ENCODE measurements around the gene RAB34.
A peak's percentile ranks its signal among the peaks of the same experiment; 100 is the strongest.

RAB34 gene

DNA sequence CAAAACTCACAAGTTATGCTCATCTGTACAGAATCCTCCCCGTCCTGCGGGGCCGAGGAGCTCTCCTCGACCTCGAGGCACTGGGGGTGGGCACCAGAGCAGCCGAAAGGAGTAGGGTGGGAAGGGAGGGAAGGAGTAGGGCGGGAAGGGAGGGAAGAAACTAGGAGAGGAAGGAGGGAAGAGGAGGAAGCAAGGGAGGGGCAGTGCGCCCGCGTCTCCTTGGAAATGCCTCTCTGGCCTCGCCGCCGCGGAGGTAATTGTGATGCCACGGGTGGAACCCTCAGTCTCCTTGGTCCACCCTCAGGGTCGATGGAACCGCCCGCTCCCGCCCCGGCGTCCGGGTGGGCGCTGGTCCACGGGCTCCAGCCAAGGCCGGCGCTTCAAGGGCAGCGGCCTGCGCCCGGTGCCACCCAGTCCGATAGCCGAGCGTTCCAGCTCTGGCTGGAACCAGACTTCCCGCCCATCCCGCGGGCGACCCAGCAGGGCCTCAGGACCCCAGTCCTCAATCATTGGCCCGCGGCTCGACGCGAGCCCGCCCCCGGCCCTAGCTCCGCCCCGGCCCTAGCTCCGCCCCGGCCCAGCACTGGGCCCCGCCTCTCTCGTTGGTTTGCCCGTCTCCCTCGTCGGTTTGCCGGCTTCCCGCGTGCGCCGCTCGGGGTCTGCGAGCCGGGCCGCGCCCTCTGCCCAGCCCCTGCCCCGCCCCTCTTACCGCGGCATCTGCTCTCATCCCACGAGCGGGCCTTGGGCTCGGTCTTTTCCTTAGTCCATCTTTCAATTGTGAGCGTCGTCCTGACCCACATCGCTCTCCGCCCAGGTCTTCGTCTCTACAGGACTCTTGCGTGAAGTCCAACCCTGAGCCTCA, 6.6 kb downstream of the RAB34 start:
- peak; percentile 27 for DNase-seq

DNA sequence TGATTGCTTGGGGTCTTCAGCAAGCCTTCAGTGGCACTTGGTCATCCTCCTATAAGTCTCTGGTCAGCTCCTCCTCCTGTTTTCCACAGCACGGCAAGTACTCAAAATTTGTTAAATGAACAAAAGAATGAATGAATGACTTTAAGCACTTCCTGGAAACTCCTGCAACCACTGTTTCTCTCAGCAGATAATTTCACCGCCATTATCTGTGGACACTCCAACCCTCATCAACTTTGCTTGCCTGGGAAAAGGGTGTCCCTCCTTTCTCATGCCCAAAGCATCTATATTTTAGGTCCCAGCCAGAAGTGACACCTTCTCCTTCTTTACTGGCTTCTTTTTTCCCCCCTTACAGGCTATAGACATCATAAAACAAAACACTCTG, 10.3 kb downstream of the RAB34 start:
- no peak for DNase-seq

DNA sequence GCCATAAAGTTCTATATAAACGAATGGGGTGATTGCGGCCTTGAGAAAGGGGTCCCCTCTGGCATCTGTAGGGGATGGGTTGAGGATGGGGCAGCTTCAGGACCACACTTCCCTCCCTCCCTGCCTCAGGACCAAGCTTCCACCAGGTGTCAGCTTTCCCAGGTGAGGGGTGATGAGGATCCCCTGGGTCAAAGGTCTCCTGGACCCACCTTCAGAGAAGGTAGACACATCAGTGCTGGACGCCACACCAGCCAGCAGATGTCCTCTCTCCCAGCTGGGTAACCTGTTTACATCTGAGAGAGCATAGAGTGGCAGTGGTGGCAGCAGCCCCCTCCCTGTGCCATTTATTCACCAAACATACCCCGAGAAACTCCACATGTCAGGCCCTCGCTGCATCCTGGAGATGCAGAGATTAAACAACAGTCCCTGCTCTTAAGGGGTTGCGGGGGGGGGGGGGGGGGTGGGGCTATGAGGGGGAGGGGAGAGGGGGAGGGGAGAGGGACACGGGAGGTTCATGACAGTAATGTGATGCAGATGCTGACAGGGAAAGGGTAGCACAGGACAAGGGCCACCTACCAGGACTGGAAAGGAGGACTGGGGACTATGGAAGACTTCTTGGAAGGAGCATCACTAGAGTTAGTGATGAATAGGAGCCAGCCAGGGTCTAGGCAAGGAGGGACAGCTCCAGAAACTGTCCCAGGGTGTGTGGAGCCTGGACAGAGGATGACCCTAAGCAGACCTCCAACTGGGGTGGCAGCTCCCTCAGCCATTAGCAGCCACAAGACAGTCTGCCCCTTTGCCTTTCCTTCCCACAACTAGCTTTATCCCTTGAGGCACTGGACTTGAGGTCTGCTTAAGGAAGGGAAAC, 11.0 kb downstream of the RAB34 start:
- DNase-seq, result no peak

DNA sequence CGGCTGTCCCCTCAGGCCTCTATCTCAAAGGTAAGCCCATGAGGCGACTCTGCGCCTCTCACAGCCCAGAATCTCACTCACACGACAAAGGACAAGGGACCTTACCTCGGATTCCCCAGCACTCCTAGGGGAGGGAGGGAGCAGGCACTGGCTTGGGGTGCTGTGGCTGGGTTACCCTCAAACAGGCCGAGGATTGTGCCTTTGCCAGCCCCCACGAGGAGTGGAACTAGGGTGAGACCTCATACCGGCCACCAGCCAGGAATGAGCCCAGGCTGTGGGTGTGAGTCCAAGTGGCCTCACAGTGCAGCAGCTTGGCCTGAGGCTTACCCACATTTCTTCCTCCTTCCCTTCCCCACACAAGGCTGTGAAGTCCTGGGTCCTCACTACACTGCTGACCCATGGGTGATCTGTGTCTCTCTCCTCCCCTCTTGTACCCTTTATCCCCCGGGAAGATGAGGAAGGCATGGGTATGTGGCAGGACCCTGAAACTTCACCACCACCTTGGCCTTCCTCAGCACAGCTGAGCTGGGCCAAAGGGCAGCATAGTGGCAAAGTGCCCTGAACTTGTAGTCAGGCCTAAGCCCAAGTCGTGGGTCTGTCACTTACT, 11.8 kb downstream of the RAB34 start:
- DNase-seq, result no peak

DNA sequence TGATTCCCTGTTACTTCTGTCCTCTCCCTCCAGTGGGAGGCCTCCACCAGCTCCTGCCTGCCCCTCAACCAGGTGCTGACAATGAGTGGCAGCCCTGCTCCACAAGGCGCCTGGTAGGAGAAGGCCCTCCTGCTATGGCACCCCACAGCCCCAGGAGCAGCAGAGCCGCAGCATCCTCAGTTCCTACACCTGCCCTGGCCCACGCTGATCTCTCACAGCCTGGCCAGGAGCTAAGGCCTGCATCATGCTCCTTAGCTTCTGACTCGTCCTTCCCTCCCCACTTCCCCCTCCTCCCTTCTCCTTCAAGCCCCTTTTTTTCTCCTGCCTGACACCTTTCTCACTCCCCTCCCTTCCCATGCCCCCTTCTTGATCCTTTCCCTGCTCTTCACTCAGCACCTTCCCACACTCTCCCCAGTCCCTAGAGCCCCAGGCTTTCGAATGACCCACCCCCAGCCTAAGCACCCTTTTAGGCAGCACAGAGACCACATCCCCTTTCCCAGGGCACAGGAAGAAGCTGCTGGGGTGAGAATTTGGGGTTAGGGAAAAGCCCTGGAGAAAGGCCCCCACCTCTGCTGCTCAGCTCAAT, 12.5 kb downstream of the RAB34 start:
- DNase-seq, result no peak

DNA sequence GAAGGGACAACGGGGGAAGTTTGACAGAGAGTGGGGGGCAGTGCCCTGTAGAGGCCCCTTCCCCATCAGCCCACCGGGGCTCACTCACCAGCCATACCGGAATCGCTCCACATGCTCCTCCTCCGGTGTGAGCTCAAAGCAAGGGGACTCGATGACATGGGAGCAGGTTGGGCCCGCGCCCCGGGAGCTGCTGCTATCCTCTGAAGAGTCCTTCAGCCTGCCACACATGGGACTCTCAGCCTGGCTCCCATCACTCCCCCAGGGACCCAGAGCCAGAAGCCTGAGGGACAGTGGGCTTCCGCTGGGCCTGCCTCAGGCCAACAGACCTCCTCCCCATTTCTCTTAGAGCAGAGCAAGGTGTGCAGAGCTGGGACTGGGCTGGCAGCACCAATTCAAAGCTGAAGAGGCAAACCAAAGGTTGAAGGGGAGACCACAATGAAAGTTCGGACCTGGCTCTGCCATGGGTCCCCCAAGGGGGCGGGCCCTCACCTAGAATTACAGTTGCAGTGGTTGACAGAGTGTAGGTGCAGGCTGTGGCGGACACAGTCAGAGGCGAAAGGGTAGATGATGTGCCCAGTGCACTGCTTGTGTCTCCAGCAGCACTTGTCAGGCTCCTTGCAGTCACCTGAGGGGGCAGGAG, 13.3 kb downstream of the RAB34 start:
- DNase-seq, result no peak

DNA sequence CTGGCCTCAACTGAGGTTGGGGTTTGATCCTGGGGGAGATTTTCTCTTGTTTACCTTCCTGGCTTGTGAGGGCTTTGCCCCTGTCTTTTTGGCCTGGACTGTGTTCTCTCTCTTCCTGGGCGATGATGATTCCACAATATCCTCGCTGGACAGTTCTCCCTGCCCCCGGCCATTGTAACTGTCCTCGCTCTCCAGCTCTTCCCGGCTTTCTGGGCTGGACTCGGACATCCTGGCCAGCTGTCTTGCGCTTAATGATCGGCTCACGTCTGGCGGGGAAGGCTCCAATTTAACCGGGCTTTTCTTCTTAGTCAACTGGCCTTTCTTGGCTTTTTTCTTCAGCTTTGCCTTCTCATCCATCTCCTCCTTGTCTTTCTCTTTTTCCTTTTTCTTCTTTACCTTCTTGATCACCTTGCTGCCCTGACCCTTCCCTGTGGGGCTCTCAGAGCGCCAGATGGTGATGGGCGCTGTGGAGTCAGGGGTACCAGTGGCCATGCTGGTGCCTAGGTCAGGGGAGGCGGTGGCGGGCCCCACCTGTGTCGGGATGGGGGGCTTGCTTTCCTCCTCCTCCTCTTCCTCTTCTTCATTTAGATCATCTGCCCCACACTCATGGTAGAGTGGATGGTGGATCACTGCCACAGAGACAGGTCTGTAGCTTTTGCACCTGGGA, 14.0 kb downstream of the RAB34 start:
- no peak for DNase-seq

DNA sequence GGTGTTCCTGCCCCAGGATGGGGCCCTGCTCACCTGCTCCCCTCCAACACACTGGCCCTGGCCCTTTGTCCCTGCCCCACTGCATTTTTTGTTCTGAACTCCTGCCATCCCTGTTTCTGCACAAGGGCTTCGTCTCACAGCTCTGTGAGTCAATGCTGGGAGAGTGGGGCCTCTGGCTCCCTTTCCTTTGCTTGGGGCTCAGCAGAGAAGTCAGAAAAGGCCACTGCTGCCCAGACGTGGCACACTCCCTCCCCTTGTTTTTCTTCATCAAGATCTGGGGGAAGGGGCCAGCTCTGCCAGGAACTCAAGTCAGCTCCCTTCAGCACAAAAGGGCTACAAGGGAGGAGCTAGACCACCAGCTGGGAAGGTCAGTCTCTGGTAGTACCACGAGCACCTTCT, 14.9 kb downstream of the RAB34 start:
- DNase-seq, result no peak

DNA sequence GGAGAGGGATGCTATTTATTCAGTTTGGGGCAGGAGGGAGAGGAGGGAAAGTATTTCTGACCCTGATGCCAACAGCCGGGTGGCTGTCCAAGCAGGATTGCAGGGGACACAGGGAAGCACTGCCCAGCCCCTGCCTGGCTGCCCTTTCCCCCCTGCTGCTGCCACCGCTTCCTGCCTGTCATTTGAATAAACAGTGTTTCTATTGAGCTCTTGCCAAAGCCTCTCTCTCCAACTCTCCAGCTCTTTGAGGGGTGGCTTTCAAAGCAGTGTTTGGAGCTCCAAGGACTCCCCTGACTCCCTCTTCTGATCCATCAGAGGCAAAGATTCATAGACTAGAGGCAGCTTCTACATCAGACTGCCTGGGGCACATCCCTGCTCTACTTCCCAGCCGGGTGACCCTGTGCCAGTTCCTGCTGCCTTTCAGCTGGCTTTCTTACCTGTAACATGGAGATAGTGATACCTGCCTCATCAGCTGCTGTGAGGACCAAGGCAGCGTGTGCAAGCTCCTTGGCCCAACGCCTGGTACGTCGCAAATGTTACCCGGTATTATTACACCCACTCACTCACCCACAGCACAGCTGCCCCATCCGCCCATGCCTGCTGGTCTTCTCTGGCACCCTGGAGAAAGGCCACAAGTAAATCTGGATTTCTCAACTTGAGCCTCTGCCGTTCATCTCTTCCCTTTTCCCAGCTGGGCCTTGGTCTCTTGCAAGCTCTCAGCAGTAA, 15.5 kb downstream of the RAB34 start:
- no peak for DNase-seq

DNA sequence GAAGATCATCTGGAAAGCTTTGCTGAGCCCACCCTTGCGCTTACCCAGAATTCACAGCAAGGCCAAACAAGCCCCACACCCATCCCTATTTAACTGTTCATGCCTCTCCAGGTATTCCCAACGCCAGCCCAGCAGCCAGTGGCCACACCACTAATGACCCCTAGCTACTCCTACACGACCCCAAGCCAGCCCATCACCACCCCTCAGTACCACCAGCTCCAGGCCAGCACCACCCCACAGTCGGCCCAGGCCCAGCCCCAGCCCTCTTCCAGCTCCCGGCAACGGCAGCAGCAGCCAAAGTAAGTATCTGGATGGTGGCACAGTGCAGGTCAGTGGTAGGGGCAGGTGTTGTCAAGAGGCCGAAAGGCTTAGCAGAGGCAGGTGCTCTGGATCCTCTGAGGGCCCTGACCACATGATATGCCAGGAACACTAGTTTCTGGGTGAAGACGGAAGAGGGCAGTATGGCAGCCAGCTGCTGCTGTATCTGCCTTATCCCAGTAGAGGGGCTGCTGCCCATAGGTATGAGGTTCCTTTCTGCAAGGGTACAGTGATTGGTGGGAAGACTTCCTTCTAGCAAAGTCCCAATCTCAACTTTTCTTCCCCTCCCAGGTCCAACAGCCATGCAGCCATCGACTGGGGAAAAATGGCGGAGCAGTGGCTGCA, 16.7 kb downstream of the RAB34 start:
- no peak for DNase-seq

DNA sequence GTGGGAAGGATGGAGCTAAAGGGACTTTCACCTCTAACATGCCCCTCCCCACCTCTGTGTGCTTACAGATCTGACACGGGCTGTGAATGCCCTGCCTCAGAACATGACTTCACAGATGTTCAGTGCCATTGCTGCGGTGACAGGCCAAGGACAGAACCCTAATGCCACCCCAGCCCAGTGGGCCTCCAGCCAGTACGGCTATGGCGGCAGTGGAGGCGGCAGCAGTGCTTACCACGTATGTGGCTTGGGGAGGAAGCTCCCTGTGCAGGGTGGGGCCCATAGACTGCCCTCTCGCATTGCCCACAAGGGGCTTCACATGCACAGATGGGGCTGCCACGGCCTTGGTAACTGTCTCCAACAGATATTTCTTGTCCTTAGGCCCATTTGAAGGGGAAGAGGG, 17.4 kb downstream of the RAB34 start:
- DNase-seq, result no peak

DNA sequence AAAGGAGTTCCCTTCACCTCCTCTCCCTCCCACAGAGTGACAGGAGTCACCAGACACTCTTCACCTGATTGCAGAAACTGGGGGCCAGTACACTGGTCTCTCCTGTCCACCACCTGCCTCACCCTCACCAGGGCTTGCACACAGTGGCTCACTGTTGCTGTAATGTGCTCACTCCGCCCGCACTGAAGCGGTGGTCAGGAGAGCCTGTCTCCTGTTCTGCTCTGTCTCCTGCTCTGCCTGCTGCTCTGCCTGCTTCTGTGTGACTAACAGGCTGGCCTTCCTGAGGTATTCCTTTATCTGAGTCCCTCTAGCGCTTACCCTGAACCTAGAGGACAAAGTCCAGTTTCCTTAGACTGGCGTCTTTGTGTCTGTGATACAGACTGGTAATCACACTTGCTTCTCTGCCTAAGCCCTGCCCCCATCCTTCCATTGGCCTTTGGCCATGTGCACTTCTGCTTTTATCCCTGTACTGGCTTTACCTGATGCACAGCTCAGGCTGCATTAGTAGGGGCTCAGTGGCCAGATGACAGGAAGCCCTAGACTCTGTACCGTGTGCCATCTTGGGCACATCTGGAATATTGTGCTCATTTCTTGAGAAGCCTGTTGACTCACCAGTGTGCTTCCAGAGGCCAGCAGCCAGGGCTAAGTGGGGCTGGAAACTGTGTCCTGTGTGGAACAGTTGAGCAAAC, 19.3 kb downstream of the RAB34 start:
- no peak for DNase-seq

DNA sequence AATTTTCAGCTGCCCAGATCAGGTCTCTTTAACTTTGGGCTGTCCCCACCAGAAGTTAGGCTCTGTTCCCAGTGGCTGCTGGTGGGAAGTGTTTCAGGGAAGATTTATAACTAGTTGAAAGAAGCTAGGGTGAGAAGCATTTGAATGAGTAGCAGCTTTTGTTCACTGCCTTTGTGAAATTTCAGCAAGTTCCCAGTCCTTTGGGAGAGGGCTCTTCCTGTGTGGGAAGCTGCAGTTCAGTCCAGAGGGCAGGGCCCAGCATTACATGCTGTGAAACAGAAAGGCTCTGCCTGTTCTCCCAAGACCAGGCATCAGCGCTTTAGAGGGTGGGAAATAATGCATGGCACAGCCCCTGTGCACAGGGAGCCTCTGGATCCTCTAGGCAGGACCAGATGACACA, 23.8 kb downstream of the RAB34 start:
- DNase-seq, result no peak

DNA sequence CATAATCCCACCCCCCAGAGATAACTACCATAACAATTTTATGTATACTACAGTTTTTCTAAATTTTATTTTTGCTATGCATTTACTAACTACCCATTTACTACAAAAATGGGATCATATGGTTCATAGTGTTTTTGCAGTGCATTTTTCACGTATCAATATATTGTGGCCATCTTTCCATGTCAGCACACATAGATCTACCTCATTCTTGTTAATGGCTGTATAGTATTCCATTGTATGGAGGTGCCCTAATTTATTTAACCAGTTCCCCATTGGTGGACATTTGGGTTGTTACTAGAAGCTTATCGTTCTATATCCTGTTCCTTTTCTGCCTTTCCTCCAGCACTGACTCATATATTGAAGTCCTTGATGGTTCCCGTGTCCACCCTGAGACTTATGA, 28.7 kb downstream of the RAB34 start:
- no peak for DNase-seq

DNA sequence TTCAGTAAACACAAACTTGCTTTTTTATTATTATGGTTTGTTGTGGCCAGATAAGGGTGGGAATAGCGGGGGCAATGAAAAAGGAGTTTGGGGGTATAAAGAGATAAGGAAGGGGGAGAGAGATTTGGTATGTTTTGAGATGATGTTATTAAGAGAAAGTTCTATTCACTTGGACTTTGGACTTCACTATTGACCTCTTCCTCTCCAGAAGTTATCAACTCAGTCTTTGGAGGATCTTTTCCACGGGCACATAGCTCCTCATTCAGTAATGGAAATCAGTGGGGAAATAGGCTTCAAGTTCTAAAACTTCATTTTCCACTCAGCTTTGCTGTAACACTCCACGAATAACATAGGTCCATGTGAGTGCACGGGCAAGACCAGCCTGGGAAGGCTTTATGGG, 29.2 kb downstream of the RAB34 start:
- no peak for DNase-seq

DNA sequence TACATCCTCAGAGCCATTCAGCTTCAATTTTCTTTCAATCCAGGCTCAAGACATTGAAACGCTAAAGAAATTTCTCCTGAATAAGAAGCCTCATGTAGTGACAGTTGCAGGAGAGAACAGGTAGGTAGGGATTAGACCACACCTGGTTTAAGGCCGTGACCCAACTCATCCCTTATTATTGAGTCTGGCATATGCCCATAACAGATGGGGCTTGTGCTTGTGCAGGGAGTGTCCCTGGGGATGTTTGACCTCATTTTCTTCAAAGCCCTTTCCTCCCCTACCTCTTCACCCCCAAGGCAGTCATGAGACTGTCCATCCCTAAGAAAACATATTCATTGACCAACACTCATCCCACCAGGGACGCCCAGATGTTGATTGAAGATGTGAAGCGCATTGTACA, 31.4 kb downstream of the RAB34 start:
- DNase-seq, result no peak

DNA sequence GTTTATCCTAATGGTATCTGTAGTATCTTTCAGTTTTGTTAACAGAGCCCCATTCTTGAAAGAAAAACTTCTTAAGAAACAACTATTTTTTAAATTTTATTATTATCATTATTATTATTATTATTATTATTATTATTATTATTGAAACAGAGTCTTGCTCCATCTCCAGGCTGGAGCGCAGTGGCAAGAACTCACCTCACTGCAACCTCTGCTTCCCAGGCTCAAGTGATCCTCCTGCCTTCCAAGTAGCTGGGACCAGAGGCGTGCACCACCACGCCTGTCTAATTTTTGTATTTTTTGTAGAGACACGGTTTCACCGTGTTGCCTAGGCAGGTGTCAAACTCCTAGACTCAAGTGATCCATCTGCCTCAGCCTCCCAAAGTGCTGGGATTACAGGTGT, 32.3 kb downstream of the RAB34 start:
- DNase-seq, result no peak

DNA sequence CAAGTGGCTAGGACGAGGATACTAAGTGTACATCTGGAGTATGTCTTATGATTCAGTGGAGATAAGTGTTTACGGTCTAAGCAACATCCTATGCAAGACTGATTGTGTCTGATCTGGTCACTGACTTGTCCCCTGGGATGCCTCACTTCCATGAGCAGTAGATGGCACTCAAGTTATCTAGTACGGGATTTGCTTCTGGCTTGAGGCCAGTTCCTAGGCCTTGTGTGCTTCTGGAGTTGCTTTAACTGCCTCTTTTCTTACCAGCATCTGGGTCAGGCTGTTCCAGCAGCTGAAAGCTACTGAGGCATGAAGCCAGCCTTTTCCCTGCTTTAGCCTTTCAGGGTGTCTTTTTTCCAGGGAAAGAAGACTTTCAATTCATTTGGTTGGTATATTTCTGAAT, 32.7 kb downstream of the RAB34 start:
- no peak for DNase-seq

DNA sequence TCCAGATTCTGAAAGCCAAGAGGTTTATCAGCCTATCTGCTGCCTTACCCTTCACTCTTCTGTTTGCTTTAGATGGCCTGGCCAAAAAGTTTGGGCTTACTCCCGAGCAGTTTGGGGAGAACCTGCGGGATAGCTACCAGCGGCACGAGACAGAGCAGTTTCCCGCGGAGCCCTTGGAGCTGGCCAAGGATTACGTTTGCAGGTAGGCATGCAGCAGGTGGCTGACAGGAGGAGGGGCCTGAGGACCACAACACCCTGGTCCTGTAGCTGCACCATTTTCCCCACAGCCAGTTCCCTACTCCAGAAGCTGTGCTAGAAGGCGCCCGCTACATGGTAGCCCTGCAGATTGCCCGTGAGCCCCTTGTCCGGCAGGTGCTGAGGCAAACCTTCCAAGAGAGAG, 35.0 kb downstream of the RAB34 start:
- DNase-seq, result no peak

DNA sequence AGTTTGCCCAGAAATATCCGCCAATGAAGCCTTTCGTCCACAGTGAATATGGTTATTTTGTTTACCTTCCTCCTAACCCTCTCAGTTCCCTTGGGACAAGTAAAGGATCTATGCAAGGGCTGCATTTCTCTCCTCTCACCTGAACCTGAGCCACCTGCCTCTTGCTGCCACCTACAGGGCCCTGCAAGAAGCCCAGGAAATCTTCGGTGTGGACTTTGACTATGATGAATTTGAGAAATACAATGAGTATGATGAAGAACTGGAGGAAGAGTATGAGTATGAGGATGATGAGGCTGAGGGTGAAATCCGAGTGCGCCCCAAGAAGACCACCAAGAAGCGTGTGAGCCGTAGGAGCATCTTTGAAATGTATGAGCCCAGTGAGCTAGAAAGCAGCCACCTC, 41.7 kb downstream of the RAB34 start:
- no peak for DNase-seq

DNA sequence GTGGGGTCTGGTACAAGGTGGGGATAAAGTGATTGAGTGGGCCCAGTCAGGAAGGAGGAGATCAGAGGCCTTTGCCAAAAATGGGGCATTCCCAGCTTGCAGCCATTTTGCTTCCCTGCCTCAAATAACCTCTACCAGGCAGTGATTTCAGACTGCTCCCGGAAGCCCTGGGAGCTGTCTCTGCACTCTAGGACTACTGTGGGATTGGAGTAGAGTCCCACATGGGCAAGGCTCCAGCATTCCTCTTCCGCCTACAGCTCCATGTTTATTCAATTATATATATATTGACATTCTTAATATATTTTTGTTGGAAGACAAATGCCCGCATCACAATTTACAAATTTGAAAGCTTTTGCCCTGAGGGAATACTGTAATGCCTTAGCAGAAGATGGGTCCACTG, 42.2 kb downstream of the RAB34 start:
- DNase-seq, result no peak

Measured in KG1 (cell line).